ENCODE measurements around the gene KLC1.

DNA sequence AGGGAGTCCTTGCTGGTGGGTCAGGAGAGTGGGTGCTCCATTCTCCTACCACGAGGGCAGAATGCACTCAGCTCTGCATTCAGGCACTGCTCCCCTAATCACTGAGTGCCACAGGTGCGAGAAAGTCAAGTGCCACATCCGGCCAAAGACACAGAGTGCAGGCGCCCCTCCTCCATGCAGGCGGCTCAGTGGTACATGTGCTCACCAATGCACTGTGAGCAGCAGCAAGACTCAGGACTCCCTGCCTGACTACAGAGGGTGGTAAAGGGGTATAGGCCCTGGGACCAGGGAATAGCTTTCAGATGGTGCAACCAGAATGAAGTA, 119.5 kb downstream of the KLC1 start:
- TF ChIP-seq, protein P1, sequence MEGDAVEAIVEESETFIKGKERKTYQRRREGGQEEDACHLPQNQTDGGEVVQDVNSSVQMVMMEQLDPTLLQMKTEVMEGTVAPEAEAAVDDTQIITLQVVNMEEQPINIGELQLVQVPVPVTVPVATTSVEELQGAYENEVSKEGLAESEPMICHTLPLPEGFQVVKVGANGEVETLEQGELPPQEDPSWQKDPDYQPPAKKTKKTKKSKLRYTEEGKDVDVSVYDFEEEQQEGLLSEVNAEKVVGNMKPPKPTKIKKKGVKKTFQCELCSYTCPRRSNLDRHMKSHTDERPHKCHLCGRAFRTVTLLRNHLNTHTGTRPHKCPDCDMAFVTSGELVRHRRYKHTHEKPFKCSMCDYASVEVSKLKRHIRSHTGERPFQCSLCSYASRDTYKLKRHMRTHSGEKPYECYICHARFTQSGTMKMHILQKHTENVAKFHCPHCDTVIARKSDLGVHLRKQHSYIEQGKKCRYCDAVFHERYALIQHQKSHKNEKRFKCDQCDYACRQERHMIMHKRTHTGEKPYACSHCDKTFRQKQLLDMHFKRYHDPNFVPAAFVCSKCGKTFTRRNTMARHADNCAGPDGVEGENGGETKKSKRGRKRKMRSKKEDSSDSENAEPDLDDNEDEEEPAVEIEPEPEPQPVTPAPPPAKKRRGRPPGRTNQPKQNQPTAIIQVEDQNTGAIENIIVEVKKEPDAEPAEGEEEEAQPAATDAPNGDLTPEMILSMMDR (IDR thresholded peaks at IDR 0.05; ENCODE audit: insufficient read depth, low read length, poor library complexity, severe bottlenecking) = no peak
- TF ChIP-seq EZH2phosphoT487 (conservative IDR thresholded peaks at IDR 0.05; ENCODE audit: low read length) = no peak

All from SU-DHL-6 (cell line).